GM12892 (cell line): ENCODE measurements around the gene GGTLC2.
"Not testable (repeated sequence)": the region's sequence is repeated elsewhere in the genome, so short reads cannot be mapped to it uniquely, and the experiment has no call there.

Source experiments
- POLR2A ChIP-seq: IDR thresholded peaks from 2 replicates; pipeline ENCODE4 v1.6.1; 2011; ENCODE audit warnings: low read depth, low read length, control low read depth
- POLR2AphosphoS5 ChIP-seq: IDR thresholded peaks from 2 replicates; pipeline ENCODE4 v1.6.1; 2011; ENCODE audit warnings: low read depth, low read length, control low read depth
- TAF1 ChIP-seq: IDR thresholded peaks from 2 replicates; pipeline ENCODE4 v1.6.1; 2011; ENCODE audit warnings: low read depth, mild to moderate bottlenecking, control low read depth, low read length, borderline replicate concordance

GRCh38 chr22:22632226-22632625 is 12.2 kb upstream of the GGTLC2 start:
- TF ChIP-seq TAF1, POLR2A, POLR2AphosphoS5: not testable (repeated sequence)
